ENCODE data around the gene CTXN1.

DNA sequence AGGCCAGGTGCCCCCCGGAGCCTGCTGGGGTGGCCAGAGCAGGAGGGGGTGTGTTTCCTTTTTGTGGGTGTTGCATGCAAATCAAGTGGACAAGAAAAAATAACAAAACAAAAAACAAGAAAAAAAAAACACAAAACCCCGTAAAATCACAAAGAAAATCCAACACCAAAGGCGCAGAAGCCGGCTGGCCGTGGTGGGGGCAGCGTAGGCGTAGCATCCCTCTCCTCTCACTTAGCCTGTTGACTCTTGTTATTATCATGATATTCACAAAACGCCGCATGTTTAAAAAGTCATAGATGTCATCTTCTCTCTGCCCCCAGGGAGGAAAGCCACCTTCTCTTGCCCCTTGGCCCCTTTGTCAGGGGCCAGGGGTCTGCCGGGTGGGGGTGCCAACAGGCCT is 12.3 kb downstream of the CTXN1 start:
- TF ChIP-seq, protein P1, sequence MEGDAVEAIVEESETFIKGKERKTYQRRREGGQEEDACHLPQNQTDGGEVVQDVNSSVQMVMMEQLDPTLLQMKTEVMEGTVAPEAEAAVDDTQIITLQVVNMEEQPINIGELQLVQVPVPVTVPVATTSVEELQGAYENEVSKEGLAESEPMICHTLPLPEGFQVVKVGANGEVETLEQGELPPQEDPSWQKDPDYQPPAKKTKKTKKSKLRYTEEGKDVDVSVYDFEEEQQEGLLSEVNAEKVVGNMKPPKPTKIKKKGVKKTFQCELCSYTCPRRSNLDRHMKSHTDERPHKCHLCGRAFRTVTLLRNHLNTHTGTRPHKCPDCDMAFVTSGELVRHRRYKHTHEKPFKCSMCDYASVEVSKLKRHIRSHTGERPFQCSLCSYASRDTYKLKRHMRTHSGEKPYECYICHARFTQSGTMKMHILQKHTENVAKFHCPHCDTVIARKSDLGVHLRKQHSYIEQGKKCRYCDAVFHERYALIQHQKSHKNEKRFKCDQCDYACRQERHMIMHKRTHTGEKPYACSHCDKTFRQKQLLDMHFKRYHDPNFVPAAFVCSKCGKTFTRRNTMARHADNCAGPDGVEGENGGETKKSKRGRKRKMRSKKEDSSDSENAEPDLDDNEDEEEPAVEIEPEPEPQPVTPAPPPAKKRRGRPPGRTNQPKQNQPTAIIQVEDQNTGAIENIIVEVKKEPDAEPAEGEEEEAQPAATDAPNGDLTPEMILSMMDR (IDR thresholded peaks at IDR 0.05; ENCODE audit: insufficient read depth, low read depth, low read length) = no peak
- TF ChIP-seq EZH2 (IDR thresholded peaks at IDR 0.05; ENCODE audit: insufficient read depth, low read length) = no peak
